HL-60 (cell line): ENCODE data around the gene SSTR5.

Source experiments
- CTCF ChIP-seq: IDR thresholded peaks from one replicate; pipeline ENCODE4 v1.5.1; 2011; ENCODE audit warnings: low read length, control low read depth, inconsistent platforms; ENCODE audit not compliant: insufficient read depth
- GABPA ChIP-seq: IDR thresholded peaks from 2 replicates; pipeline ENCODE4 v1.6.1; 2012; ENCODE audit warnings: low read depth
- REST ChIP-seq: IDR thresholded peaks from 2 replicates; pipeline ENCODE4 v1.6.1; 2012; ENCODE audit warnings: low read depth; ENCODE audit not compliant: insufficient replicate concordance

- no peak for TF ChIP-seq CTCF
- TF ChIP-seq GABPA: no peak
- TF ChIP-seq REST: no peak
Measured at GRCh38 chr16:1059310-1059709, 13.2 kb upstream of the SSTR5 start.
